GM18507 (cell line): ENCODE data around the gene ARNT2.

Source experiments
- DNase-seq: peaks from one replicate; pipeline ENCODE4 v3.0.0; 2011; ENCODE audit warnings: low read depth; ENCODE audit not compliant: insufficient read length; ENCODE audit errors: extremely low spot score
- FAIRE-seq: peaks from 2 replicates; lab custom pipeline; 2011; peaks lifted over from hg19 to GRCh38; lab: Jason Lieb, UNC

Gene ARNT2

DNA sequence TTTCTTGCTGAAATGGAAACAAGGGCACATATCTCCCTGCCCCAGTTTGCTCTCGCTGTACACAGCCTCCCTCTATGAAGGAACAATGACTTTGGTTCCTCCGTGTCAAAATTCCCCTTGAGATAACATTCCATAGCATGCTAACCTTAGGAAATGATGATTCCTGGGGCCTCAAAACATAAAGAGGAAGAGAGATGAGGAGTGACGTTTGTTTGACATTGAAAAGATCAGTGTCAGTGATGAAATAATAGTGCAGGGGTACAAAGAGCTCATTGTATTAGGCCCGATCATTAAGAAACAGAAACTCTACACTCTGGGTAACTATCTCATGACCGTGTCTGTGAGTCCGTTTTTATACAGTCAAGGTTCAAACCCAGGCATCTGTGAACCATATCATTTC lies 55.2 kb downstream of the ARNT2 start:
- FAIRE-seq = no peak
- DNase-seq = no peak

DNA sequence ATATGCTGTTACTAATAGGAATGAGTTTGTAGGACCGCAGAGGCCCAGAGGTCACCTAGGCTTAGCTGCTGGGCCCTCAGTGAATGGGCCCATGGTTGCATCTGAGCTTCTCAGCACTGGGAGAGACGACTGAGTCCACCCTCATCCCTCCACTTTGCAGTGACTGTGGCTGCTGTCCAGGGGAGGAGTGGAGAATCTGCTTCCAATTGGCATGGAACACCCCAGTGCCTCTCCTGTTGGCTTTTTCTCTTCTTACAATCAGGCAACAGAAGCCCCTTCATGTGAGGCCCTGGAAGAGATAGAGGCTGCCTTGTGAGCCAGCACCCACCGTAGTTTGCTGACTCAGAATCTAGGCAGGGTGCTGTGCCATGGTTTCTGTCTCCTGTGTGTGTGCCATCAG lies 55.6 kb downstream of the ARNT2 start:
- no peak for DNase-seq
- no peak for FAIRE-seq

DNA sequence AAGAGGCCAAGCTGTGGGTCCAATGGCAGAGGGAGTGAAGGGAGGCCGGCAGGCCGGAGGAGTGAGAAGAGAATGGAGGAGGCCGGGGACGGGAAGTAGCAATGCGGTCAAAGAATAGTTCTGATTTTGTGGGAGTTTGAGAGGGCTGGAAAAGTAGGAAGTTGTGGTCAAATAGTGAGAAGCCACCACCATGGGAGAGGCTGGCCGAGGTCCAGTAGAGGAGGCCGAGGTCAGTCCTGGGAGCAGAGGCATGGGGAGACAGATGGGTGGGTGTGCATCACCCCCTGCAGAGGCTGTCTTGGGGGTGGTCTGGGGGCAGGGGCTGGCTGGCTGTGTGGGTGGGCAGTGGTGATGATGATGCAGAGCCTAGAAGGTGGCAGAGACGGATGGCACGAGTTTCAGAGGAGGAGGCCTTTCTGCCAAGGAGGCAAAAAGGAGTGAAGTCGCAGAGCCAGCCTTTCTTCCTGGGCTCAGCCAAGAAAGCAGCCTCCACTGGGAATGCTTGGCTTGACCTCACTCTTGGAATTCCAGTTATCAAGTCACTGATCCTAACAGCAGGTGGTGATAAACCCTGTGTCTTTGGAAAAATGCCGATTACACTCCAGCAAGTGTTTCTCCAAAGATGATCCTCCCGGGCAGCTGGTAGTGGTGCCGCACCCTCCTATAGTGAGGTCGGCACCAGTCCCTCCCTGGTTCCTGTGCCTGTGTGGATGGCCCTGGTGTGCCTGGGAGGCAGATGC lies 57.3 kb downstream of the ARNT2 start:
- FAIRE-seq (no peak), DNase-seq (no peak)

DNA sequence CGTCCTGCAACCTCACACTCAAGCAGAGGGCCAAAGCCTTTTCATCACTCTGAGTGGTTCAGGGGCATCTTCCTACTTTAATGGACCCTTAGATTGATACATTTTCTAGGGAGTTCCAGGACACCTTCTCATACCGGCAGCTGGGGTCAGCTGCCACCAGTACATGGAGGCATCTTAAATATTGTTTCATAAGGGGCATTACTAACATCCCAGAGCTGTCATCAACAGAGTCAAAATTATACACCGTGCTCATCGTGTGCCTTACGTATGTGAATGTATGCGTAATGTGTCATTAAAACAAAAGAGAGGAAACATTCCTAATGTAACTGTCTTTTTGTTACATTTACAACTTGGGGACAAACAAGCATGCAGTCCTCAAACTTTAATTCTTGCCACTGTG lies 57.9 kb downstream of the ARNT2 start:
- FAIRE-seq (no peak), DNase-seq (no peak)

DNA sequence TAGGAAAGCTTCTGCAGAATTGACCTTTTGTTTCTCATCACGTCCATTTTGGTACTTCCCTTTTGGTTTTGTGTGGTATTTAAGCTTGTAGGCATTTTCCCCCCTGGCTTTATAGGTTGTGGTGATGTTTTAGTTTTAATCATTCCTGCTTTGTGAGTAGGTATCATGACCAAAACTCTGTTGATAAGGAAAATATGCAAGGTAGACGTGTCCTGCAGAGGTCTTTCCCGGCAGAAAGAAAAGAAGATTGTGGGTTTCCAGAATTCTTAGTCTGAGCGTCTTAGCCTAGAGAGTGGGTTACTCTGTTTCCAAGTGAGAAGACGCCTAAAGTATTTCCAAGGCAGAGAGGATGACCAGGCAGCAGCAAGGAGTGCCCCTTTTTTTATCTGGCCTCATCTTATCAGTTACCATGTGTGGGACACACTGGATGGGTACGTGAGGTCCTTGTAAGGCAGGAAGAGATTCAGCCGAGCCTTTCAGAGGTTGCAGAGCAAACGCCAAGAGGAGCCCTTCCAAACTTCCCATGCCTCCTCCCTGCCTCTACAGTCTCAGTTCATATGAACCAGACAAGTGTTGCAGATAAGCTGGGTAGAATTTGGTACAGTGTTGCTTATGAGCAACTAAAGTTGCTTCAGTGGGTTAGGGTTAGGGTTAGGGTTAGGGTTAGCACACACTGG lies 58.8 kb downstream of the ARNT2 start:
- no peak for FAIRE-seq

DNA sequence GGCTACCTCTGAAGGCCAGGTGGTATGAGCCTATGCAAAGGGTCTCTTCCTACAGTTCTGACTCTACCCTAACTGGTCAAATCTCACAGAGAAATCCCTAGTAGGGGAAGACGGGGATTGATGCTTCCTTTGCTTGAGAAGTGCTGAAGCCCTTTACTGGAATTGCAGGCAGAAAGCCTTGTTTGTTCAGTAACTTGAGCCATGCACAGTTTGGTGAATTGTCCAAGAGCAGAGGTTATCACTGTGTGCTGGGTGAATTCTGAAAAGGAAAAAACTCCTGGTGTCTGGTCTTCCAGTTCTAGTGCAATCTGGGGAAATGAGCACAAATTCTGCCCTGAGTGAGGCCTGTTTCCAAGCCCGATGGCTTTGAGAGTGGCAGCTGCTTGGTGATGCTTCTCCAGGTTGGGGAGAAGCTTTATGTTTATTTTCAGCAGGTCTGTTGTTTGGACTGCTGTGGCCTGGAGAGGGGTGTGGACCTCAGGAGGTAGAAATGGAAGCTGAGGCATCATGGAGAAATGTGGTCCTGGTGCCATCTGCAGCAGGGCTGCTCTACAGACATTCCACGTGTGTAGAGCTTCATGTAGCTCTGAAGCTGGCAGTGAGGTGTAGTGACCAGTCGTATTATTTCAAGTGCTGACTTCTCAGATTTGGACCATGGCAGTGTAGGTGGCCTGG lies 60.9 kb downstream of the ARNT2 start:
- DNase-seq = no peak
- no peak for FAIRE-seq

More for the DNA sequence above, 58.8 kb downstream of the ARNT2 start:
- no peak for DNase-seq

DNA sequence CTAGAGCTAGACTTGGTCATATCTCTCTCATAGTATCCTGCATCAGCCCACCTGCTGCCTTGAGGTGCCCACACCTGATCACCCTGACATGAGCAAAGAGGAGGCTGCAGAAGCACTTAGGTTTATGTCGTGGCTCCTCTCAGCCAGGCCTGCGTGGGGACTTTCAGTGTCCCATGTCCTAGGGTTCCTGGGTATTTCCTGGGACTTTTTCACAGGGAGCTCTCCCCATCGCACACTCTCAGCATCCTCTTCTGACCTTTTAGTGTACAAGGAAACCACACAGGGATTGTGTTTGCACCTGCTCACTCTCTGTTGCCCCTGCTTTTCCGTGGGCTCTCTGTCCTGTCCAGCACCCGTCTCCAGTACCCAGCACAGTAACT lies 61.4 kb downstream of the ARNT2 start:
- FAIRE-seq (no peak), DNase-seq (no peak)

DNA sequence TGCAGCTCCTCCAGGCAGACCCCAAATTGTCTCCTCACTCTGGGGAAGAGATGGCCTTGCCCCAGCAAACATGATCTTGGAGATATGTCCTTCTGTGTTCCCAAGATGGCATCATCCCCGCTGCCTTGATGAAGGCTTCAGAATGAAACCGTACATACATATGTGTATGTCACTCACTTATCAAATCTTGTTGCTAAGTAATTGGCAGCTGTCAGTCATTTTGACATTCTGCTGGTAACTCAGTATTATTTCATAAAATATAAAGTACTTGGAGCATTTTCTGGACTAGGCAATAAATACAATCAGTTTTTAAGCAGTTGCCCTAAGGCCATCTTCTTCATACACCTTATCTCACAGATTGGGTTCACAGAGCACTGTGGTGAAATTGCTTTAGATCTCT lies 62.4 kb downstream of the ARNT2 start:
- FAIRE-seq = no peak
- DNase-seq = no peak

DNA sequence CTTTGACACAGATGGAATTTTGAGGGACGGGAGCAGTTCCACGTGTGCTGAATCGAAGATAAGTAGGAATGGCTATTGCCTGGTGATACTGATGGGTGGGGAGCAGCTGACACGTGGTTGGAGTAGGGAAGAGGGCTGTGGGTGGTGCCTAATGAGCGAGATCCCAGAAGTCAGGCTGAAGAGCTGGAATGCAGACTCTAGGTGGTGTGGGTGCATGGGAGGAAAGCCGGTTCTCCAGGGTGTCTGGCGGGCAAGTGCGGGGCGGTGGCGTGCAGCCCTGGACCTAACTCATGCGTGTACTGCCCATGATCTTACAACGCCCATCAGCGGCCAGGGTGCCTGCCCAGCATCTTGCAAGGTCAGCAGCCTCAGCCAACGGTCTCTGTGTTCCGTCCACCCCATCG lies 63.1 kb downstream of the ARNT2 start:
- DNase-seq = no peak
- no peak for FAIRE-seq

DNA sequence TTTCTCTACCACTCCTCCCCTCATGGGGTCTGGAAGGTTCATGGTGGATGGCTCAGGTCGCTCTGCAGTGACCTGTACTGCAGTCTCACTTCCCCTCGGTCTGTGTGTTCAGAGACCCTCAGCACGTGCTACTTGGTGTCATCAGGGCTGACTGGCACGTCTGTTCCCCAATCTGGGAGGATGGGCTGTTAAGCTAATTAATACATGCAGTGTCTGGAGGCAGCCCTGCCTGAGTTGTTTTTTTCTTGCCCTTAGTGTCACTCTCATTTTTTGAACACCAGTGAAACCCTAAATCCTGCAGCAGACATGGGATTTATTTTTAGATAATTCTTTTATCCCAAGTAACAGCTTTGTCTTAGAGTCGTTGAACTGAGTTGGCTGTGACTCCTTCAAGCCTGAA lies 64.6 kb downstream of the ARNT2 start:
- no peak for DNase-seq
- no peak for FAIRE-seq

DNA sequence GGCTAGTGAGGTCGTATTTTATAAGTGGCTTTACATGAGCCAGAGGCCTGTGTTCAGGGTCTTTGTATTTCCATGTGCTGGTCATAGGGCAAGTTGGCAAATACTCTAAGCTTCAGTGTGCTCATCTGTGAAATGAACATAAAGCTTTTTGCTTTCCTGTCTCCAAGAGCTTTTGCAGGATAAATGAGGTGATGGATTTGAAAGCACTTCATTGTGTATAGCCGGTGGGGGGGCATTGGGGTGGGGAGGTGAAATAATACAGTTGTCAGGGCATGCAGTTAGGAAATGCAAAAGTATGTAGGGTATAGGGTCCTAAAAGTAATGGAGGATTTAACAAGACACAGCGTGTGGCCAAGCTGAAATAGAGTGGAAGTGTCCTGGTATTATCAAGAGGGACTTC lies 67.7 kb downstream of the ARNT2 start:
- DNase-seq = no peak
- no peak for FAIRE-seq

DNA sequence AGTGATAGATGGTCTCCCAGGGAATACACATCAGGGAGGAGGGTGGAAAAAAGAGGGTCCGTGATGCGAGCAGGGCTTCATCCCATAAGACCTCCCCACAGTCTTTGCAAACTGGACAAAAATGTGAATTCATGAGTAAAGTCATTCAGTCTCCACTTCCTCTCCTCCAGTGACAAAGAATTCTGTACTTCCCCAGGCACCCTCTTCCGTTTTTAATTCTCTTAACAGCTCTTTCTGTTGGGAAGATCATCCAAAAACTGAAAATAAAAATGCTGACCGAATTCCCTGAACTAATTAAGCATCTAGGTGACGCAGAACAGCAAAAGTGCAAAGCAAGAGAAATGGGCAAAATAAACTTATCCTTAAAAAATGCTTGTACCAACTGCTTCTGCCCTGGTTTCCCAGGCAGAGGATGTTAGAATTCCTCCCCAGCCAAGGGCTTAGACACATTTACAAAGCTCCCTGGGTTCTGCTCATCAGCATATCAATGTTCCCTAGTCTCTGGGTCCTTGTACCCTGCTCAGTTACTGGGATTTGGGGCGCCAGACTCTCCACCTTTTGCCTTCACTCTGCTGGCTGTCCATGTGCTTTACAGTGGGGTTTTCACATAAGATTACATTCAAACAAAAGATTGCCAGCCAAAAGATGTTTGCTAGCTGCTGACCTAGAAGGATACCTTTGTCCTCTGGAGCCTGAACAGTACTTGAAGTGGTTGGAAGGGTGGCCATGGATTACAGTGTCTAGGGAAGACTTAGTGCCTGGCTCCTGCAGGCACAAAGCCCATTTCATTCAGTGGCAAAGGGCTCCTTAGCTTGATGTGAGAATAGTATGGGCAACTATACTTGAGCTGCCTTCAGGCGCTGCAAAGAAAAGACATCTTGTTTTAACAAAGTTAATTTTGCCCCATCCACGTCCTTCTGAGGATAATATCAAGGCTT lies 69.4 kb downstream of the ARNT2 start:
- DNase-seq (no peak), FAIRE-seq (no peak)

DNA sequence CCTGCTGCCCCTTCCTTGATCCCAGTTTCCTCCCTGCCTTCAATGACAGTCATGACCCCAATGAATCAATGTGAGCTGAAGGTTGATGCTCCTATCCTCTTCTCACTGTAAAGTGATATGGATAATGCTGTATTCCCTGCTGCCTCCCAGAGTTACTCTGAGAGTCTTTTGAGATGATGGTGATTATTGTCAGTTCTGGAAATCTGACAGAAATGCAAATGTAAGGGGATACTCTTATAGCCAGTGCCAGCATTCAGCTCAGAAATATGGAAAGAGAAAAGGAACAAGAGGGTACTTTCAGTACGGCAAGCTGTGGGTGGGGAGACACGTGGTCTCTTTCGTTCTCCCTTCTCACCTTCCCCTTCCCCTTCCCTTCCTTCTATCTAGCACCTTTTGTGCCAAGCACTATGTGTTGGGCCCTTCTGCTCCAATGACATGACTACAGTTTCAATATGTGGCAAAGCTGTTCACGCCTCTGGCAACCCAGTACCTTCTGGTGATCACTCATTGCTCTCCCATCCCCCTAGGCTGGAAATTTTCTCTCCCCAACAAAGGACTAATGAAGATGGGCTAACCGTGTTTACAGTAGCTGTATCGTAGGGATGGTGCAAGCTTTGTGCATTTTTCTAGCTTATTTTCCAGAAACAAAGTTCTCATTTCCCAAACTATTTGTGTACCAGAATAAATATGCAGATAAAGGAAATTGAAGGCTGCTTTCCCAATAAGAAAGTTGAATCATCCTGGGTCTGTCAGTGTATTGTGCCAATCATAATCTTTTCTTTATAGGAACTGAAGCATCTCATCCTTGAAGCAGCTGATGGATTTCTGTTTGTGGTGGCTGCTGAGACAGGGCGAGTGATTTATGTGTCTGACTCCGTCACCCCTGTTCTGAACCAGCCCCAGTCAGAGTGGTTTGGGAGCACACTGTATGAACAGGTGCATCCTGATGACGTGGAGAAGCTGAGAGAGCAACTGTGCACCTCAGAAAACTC lies 70.3 kb downstream of the ARNT2 start:
- no peak for FAIRE-seq

DNA sequence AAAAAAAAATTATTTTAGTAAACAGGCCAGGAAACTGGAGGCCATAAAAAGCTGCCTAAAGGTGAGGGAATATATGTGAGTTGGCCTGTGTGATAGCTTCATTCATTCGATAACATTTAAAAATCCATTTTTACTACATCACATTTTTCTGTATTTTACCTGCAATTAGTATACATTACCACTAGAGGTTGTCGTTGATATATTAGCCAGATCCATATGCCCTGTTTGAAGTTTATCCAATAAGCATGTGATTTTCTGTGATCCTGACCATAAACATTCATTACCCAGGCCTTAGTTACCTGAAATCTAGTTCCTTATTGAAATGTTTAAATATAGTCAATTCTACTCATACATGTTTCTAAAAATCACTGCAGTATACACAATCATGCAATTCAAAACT lies 71.4 kb downstream of the ARNT2 start:
- FAIRE-seq = peak; percentile 31
- DNase-seq = no peak

More for the DNA sequence above, 70.3 kb downstream of the ARNT2 start:
- no peak for DNase-seq

DNA sequence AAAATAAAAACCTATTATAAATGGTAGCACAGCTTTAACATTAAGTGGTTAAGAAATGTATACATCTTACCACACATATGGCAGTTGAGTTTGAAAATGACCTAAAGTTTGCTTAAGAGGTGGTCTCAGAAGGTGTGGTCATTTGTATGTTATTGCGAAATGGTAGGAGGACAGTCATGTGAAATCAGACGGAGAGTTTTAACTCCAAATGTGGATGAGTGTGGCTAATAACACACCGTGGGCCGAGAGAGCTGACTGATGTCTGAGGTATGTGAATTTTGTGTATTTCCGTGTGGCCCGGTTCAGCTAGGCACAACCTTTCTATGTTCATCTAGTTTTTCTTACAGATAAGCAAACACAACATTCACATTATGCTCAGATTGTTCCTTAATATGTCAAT lies 71.9 kb downstream of the ARNT2 start:
- FAIRE-seq (no peak), DNase-seq (no peak)

DNA sequence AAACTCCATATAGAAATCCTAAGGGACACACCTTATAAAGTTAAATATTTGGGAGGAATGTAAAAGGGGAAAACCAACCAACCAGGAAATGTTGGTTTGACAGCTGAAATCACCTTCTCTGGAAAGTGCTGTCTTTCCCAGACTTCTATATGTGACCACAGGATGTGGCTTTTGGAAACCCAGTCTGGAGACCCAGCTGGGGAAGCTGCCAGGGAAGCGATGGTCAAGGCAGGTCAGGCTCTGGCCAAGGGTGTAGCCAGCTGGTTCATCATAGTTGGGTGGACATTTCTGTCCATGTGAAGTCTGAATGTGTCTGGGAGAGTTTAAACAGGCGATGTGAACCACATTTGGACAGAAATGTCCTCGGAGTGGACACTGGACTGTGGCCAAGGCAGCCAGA lies 73.9 kb downstream of the ARNT2 start:
- DNase-seq = no peak

DNA sequence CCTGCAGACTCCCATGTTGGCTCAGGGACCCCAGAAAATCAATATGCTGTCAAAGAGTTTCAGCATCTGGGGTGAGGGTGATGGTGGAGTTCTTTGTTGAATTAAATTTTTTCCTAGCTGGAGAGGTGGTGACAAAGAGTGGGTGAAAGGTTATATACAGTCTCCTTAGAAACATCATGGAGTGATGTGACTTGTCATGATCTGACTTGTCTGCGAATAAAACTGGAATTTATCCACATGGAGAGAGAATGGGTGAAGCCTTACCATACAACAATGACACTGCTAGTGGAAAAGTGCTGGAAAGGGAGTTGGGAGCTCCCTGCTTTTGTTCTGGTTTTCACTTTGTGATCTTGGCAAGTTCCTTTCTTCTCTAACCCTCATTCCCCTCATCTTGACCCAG lies 75.0 kb downstream of the ARNT2 start:
- DNase-seq = no peak
- FAIRE-seq = no peak

More for the DNA sequence above, 73.9 kb downstream of the ARNT2 start:
- FAIRE-seq = no peak

DNA sequence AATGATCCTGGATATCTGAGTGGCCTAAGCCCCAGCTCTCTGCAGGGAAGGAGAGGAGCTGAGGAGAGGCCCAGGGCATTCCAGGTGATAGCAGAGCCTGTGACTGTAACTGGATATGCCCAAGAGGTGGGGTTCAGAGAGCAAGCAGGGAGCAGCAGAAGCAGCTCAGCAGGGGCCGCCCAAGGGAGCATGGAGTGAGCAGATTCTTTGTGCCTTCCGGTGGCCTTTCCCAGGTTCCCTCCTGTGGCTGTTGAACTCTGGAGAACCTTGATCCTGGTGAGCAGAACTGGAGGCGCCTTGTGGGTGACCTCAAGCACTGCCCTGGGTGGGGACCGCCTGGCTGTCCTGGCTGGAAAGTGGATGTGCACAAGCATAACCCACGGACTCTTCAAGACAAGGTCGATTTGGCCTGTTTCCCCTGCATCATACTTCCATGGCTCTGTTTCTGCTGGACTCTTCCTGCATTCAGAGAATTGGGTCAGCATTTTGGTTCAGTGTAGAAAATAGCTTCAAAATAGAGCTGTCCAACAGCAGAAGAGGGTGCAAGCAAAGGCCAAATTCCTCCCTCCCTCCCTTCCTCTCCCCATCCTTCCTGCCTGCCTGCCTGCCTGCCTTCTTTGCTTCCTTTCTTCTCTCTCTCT lies 76.1 kb downstream of the ARNT2 start:
- DNase-seq (no peak), FAIRE-seq (no peak)
